Type B pancreatic cell (in vitro differentiated cells): ENCODE measurements around the gene SLC43A3. TPM values are rescaled to one million over a fixed set of nuclear protein-coding genes. Genes with fewer than 3 reads are reported as not detected.

Source experiments
- DNase-seq: peaks from one replicate; pipeline ENCODE4 v3.0.0; 2021; ENCODE audit warnings: mixed read lengths; ENCODE audit not compliant: unreplicated experiment; ENCODE audit errors: extremely low spot score
- H3K27ac Mint-ChIP-seq: 2 replicates; pipeline ENCODE4 v1.8.0; 2021; ENCODE audit warnings: mild to moderate bottlenecking, mixed read lengths
- H3K27me3 Mint-ChIP-seq: 2 replicates; pipeline ENCODE4 v1.8.0; 2021; ENCODE audit warnings: mixed read lengths
- H3K36me3 Mint-ChIP-seq: 2 replicates; pipeline ENCODE4 v1.8.0; 2021; ENCODE audit warnings: mixed read lengths
- H3K4me1 Mint-ChIP-seq: one replicate; pipeline ENCODE4 v1.8.0; 2021; ENCODE audit warnings: mixed read lengths; ENCODE audit not compliant: unreplicated experiment
- H3K4me3 Mint-ChIP-seq: 2 replicates; pipeline ENCODE4 v1.8.0; 2021; ENCODE audit warnings: mild to moderate bottlenecking, mixed read lengths
- H3K9me3 Mint-ChIP-seq: 2 replicates; pipeline ENCODE4 v1.8.0; 2021; ENCODE audit warnings: mixed read lengths
- total RNA-seq: library from RNA; stranded (reverse); gene quantifications from 2 replicates; pipeline ENCODE4 v1.2.1, GENCODE V29; 2021; ENCODE audit warnings: low replicate concordance
- TF ChIP-seq, protein P1 (sequence below): fragments of 200-600 bp; sonication (generic); conservative IDR thresholded peaks from 2 replicates; pipeline ENCODE4 v1.5.0; 2021; ENCODE audit warnings: antibody characterized with exemption, mild to moderate bottlenecking

The SLC43A3 gene
- total RNA-seq, 1 donor from 2014 or later: 20.4 TPM

- Mint-ChIP-seq H3K4me3 (no peak overlapping the region), H3K4me1 (no peaks in the 10 kb centered on the region), H3K27ac (no peak overlapping the region), H3K9me3 (no peaks in the 10 kb centered on the region), H3K36me3 (no peaks in the 10 kb centered on the region), H3K27me3 (peaks cover 43% of the 10 kb centered on the region)
- TF ChIP-seq, protein P1, sequence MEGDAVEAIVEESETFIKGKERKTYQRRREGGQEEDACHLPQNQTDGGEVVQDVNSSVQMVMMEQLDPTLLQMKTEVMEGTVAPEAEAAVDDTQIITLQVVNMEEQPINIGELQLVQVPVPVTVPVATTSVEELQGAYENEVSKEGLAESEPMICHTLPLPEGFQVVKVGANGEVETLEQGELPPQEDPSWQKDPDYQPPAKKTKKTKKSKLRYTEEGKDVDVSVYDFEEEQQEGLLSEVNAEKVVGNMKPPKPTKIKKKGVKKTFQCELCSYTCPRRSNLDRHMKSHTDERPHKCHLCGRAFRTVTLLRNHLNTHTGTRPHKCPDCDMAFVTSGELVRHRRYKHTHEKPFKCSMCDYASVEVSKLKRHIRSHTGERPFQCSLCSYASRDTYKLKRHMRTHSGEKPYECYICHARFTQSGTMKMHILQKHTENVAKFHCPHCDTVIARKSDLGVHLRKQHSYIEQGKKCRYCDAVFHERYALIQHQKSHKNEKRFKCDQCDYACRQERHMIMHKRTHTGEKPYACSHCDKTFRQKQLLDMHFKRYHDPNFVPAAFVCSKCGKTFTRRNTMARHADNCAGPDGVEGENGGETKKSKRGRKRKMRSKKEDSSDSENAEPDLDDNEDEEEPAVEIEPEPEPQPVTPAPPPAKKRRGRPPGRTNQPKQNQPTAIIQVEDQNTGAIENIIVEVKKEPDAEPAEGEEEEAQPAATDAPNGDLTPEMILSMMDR: no peak
- DNase-seq: no peak
Observed at GRCh38 chr11:57391111-57391510, 35.8 kb downstream of the SLC43A3 start.

- Mint-ChIP-seq H3K4me3 (no peak within 1 kb of the TSS), H3K36me3 (no peaks in the 10 kb centered on the region), H3K27me3 (peaks cover 48% of the 10 kb centered on the region), H3K9me3 (no peaks in the 10 kb centered on the region), H3K27ac (no peak within 1 kb of the TSS), H3K4me1 (no peaks in the 10 kb centered on the region)
- TF ChIP-seq, protein P1: no peak
- no peak for DNase-seq
Observed at GRCh38 chr11:57390535-57390934, 36.4 kb downstream of the SLC43A3 start, which contains the start of gene PRG2. PRG2 (minus strand) TSS chr11:57390650; CDS start chr11:57389944, 706 bp downstream.

DNA sequence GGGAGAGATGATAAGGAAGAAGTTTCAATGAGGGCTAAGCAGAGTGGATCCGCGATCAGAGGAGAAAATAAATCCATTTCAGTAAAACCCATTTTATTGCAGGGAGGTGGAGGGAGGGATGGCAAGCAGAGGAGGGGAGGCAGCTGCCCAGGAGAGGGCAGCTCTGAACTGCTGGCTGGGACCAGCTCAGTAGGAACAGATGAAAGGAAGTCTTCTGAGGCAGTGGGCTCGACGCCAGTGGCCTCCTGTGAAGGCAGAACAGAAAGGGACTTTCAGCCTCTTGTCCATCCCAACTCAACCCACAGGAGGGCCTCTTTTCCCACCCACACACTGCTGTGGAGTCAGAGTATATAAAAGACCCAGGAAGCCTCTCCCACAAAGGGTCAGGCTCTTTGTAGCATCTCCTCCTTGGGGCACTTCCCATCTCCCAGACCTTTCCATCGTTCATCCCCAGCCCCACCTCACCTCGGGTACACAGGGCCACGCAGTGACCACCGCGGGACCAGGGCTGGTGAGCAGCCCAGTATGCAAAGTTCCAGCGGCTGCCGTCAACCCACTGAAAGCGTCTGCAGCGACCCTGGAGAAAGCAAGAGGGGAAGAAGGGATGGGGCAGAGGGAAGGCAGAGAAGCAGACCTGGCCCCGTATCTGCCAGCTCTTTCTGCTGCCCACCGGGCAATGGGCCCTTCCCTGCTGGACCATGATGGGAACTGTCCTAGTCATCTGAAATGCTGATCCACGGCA lies 39.5 kb downstream of the SLC43A3 start:
- H3K27ac Mint-ChIP-seq: no peak overlapping the region

DNA sequence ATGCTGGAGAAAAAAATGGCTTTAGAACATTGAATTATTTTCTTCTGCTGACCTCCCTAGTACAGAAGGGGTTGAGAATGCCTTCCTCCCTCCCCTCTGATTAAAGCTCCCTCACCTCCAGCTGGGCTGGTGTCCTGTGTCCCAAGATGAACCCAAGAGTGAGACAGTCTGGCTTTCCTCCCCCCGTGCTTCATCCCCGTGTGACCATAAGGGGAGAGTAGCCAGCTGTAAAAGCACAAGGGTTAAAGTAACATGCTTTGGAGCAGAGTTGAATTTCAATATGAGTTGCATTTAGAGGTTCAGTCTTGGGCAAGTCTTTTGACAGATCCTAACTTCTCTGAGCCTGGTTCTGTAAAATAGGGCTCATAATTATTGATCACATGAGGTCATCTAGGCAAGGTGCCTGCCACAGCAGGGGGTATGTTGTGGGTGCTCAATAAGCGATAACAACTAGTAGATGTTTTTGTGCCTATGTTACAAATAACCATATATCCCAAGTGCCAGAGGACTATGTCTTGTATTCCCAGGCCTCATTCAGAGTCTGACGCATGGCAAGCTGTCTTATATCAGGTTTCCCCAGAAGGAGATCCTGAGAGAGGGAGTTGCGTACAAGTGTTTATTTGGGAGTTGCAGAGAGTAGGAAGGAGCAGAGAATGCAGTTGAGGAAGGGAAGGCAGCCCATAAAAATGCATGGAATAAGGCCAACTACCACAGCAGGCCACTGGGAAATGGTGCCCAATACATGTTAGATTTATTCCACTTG lies 40.6 kb downstream of the SLC43A3 start:
- no peak overlapping the region for H3K27ac Mint-ChIP-seq
- no peaks in the 10 kb centered on the region for H3K4me1 Mint-ChIP-seq
- H3K4me3 Mint-ChIP-seq: no peak overlapping the region
- no peaks in the 10 kb centered on the region for H3K36me3 Mint-ChIP-seq
- peaks cover 52% of the 10 kb centered on the region for H3K27me3 Mint-ChIP-seq
- TF ChIP-seq, protein P1: no peak
- H3K9me3 Mint-ChIP-seq: no peaks in the 10 kb centered on the region
- no peak for DNase-seq

More for the DNA sequence above, 39.5 kb downstream of the SLC43A3 start:
- Mint-ChIP-seq H3K4me3 (no peak overlapping the region), H3K27me3 (peaks cover 51% of the 10 kb centered on the region), H3K9me3 (no peaks in the 10 kb centered on the region), H3K36me3 (no peaks in the 10 kb centered on the region), H3K4me1 (no peaks in the 10 kb centered on the region)
- TF ChIP-seq, protein P1: no peak
- DNase-seq: no peak

DNA sequence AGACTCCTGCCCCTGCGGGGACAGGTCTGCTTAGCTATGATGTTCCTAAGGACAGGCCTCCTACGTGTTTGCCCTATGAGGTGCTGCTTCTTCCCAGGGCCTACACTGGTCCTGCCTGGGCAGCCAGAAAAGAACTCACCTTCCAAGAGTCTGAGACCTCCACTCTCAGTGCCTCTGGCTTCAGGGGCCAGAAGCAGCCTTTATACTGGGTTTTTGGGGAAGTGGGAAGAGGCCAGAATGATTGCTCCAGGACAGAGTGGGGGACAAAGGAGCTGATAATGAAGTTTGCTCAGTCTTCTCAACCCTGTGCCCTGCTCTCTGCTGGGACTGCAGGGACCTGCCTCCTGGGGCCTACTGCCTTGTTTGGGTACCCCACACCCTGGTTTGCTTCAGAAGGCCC lies 45.9 kb downstream of the SLC43A3 start, which contains the start of gene PRG3:
PRG3 (minus strand) TSS at position 176 of the 400 bp plus-strand sequence. CDS start 442 bp downstream, outside the sequence.
- no peak within 1 kb of the TSS for H3K4me3 Mint-ChIP-seq
- no peaks in the 10 kb centered on the region for H3K4me1 Mint-ChIP-seq
- TF ChIP-seq, protein P1: no peak
- H3K9me3 Mint-ChIP-seq: no peaks in the 10 kb centered on the region
- H3K36me3 Mint-ChIP-seq: no peaks in the 10 kb centered on the region
- no peak for DNase-seq
- no peak within 1 kb of the TSS for H3K27ac Mint-ChIP-seq
- peaks cover 47% of the 10 kb centered on the region for H3K27me3 Mint-ChIP-seq
